HG02642 (cell line): Measurements from ENCODE around the gene ARTN.

ENCODE experiments used
- ATAC-seq: cut with Tn5 transposase; IDR thresholded peaks from one replicate; pipeline ENCODE4 v1.9.1; 2021; ENCODE audit warnings: mild to moderate bottlenecking; ENCODE audit not compliant: unreplicated experiment, poor library complexity

The ARTN gene

DNA sequence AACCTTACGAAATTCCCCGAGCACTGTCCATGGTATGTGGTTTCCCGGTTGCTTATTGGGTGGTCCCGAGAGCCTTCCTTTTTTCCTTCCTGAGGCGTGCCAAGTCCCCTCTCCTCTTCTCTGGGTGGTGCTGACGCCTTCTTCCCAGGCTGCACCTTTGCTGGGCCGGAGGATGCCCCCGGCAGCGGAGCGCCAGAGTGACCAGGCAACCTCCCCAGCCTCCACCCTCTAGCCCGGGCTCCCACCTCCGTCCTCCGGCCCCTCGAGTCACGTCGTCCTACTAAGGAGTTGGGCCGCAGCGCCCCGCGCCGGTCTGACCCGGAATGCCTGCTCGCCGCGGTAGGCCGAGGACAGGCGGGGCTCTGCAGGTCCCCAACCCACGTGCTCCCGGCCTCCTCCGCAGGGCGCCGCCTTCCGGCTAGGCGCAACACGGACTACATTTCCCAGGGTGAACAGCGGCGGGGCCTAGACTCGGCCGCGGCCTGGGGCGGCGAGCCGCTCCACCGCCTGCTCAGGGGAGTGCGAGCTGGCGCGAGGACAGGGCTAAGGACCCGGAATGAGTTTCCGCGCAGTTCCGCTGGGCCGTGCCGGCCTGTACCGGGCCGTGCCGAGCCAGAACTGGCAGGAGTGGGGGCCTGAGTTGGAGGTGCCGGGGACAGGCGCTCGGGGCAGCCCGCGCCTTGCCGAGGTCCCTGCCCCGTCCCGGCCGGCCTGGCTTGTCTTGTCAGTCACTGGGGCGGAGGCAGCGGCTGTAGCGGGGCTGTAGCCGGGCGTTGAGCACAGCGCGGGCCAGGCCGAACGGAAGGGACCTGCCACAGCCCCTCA is 12.8 kb downstream of the ARTN start, which contains the start of gene IPO13:
TSS of gene IPO13 (plus strand) at position 715 of the 825 bp plus-strand sequence. CDS start 651 bp downstream, outside the sequence.
- peak; percentile 92 for ATAC-seq

DNA sequence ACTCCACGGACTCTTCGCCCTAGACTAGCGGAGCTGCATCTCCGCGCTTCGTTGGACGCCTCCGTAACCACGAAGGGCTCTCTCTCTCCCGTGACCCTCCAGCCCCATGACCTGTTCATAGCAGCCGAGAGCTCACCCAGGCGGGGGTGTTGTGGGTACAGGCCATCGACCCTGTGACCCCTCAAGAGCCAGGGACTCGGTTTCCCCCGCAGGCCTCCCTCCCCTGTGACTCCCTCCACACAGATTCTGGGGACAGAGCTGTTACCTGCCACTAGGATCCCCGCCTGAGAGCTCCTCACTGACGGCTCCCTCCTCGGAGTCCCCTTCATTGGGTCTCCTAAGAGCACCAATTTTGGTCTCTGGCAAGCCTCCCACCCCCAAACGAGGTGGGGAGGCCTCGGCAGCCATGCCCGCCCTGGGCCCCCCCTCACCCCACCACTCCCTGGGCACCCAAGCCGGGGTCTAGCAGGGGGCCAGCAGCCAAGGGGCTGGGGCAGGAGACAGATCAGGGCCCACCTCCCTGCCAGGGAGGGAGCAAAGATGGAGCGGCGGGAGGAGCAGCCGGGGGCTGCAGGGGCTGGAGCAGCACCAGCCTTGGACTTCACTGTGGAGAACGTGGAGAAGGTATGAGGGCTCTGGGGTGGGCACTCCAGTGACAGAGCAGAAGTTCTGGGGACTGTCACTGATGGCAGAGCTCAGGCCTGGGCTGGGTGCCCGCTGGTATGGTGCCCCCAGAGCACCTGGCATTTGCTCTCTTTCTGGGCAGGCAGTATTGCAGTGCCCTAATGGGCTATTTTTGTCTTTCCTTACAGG is 13.7 kb downstream of the ARTN start:
- peak; percentile 2 for ATAC-seq

DNA sequence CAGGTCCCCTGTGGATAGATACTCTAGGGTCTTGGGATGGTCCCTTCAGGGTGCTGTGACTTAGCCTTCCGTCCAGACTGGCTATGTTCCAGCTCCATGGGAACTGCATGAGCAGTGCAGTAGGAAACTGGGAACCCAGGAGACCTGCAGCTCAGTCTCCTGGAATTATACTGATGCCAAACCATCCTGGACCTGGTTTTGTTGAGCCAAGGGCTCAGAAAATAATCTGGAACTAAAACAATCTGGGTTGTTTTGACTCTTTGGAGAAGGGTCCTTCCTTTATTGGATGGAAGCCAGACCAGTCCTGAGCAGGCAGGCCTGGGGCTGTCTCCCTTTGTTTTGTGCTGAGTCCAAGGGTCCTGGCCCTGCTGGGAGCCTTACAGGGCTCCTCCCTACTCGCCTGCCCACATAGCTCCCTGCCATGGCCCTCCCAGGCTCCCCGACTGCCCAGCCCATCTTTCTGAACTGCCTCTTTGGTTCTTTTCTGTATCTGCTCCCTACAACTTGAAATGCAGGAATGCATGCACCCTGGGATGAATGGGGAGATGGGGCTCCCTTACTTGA is 14.4 kb downstream of the ARTN start:
- no peak for ATAC-seq

DNA sequence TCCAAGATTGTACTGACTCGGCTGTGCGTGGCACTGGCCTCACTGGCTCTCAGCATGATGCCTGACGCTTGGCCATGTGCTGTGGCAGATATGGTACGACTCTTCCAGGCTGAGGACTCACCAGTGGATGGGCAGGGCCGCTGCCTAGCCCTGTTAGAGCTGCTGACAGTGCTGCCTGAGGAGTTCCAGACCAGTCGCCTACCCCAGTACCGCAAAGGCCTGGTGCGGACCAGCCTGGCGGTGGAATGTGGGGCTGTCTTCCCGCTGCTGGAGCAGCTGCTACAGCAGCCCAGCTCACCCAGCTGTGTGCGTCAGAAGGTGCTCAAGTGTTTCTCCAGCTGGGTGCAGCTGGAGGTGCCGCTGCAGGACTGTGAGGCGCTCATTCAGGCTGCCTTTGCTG is 16.1 kb downstream of the ARTN start:
- ATAC-seq, result no peak

DNA sequence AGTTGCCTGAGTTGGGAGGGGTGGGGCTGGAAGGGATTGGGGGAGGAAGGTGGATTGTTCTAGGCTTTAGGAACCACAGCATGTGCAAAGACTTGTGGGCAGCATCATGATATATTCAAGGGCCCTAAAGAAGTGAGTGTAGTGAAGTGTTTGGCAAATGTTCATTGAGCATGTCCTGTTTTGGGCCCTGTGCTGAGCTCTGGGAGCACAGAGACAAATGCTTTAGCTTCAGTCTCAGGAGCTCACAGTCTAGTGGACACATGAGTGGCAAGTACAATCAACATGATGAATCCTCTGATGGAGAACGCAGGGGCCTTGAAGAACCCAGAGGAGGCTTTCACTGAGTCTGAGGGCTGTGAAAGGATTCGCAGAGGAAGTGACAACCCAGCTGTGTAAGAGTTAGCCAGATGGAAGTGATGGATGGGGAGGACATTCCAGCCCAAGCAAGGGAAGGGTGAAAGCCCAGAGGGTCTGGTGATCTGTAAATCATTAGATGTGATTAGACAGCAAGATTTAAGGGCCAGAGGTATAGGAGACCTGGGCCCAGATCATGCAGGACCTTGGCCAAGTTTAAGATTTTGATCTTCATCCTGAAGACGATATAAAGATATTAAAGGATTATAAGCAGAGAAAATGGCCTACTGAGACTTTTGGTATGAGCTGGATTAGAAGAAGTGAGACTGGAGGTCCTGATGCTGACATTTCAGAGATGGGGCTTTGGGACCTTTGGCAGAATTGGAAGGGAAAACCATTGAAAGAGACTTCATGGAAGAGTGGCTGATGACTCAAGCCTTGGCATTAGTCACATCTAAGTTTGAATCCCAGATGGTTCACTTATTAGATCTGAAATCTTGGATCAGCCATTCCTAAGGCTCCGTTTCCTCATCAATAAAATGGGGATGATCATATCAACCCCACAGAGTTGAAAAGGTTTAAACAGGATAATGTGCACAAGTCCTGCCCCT is 17.7 kb downstream of the ARTN start:
- ATAC-seq, result no peak

DNA sequence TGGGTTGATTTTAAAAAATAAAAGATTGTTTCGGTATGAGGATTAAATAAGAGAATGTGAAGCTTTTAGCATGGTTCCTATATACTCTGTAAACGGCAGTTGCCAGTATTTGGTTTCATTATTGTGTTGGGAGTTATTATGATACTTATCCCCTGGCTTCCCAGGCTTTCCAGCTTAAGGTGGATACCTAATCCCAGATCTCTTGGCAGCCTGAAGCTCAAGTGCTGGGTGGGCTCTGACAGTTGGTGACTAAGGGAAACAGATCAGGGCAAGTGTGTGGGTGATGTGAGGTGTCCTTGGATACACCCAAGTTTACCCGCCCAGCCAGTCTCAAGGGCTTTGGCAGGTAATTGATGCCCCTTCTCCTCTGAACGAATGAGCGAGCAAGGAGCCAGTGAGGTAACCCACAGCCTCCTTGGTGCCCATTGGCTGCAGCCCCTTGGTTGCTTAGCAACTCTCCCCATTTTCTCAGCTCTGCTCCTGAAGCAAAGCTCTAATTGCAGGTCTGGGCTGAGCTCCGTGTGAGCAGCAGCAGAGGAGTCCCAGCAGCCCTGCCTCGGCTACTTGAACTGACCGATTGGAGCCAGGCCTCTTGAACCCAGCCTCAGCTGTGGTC is 19.2 kb downstream of the ARTN start:
- no peak for ATAC-seq

DNA sequence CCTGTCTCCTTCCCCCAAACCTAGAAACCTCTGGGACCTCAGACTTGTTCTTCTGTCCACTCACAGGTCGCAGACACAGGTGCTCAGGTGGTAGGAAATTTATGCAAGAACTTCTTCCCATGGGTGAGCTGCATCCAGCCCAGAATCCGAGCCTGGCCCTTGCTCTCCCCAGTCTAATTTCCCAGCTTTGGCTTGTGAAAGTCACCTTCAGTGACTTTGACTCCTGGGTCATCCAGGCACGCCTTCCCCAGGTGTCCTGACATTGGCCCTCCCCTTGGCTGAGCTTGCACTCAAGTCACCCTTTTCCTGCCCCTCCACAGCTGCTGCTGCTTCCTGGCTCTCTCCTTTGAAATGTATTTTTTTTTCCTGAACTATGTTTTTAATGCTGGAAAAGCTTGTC is 19.8 kb downstream of the ARTN start:
- ATAC-seq, result no peak

DNA sequence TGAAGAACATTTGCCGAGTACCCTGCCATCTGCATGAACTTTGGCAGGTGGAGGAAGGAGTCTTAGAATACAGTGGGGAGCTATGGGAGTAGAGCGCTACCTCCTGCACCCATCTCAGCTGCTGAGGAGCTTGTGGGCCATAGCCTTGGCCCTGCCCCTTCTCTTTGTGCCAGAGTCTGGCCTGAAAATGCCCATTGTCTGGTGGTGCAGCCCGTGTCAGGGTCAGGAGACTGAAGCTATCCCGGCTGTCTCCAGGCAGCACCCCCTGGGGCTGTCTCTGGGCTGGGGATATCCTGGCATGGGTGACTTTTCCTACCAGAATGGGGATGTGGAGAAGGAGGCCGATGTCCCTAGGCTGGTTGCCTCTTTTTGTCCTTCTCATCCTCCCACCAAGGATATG is 20.4 kb downstream of the ARTN start:
- ATAC-seq, result no peak

DNA sequence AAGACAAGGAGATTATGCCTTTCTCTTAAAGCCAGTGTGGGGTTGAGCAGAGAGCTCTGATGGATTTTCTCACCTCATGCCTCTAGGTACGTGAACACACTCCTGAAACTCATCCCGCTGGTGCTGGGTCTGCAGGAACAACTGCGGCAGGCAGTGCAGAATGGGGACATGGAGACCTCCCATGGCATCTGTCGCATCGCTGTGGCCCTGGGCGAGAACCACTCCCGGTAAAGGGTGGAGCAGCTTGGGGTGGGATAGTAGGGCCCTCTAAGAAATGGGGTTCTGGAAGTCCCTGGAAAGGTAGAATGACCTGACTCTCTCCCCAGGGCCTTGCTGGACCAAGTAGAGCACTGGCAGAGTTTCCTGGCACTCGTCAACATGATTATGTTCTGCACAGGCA is 22.6 kb downstream of the ARTN start:
- no peak for ATAC-seq

DNA sequence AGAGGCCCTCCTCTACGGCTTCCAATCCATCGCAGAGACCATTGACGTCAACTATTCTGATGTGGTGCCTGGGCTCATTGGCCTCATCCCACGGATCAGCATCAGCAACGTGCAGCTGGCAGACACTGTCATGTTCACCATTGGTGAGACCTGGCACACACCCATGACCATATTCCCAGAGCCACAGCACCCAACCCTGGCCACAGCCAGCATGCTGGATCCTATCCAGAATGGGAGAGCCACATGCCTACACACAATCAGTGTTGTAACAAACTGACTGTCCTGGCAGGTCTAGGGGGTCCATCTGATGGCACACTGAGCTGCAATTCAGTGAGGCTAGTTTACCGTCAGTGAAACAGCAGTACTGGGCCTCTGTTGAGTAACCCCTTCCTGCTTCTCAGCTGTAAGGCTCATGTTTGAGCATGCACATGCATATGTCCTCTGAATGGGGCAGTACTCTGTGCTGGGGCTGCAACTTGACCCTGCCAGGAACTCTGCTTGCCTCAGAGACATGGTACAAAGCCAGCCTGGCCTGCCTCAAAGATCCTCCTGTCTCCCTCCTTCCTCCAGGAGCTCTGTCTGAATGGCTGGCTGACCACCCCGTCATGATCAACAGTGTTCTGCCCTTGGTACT is 23.9 kb downstream of the ARTN start:
- ATAC-seq, result no peak

DNA sequence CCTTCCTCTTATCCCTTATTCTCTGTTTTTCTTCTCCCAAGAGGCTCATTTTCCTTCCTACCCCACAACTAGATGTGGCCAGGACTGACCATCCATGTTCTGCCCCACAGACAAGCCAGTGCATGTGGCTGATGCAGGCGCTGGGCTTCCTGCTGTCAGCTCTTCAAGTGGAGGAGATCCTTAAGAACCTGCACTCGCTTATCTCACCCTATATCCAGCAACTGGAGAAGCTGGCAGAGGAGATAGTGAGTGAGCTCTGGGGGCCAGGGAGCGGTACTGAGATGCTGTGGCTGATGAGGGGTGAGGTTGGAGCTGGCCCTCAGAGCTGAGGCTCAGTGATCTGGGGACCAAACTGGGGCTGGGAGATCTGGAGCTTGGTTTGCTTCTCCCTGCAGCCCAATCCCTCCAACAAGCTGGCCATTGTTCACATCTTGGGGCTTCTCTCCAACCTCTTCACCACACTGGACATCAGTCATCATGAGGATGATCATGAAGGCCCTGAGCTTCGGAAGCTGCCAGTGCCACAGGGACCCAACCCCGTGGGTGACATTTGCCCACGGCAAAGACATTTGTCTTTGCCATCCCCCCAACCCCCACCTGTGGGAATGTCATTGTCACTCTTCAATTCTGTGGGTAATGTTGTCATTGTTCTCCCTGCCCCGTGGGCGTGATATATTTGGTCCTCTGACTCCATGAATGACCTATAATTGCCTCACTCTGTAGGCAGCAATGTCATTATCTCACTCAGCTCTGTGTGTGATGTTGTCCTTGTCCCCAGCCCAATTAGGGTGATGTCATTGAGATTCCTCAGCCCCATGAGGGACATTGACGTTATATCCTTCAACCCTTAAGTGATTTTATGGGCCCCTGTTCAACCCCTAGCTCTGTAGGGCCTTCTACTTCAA is 25.0 kb downstream of the ARTN start:
- no peak for ATAC-seq

DNA sequence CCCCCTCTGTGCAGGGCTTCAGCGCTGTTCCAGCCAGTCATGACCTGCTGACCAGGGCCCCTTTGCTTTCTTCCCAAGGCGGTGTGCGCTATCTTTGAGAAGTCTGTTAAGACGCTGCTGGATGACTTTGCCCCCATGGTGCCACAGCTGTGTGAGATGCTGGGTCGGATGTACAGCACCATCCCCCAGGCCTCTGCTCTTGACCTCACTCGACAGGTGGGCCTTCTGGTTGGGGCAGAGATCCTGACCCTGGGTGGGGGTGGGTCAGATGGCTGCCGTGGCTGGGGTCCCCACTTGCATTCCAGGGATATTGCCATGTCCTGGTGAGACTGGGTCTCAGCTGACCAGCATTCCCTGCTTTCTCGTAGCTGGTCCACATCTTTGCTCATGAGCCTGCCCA is 27.2 kb downstream of the ARTN start:
- no peak for ATAC-seq

DNA sequence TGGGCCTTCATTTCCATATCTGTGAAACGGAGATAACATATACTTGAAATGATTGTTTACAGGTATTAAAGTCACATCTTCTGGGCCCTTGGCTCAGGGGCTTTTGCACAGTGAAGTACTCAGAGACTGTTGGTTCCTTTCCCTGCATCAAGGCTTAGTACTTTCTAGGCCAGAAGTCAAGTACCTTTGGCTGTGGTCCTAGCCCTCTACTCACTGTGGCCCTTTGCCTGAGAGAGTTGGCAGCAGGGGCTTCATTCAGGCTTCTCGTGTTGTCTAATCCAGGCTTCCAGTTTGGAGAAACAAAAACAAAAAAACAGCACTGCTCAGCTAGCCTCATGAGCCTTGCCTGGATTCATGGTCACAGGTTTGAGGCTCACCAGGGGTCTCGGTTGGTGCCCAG is 28.1 kb downstream of the ARTN start:
- no peak for ATAC-seq

DNA sequence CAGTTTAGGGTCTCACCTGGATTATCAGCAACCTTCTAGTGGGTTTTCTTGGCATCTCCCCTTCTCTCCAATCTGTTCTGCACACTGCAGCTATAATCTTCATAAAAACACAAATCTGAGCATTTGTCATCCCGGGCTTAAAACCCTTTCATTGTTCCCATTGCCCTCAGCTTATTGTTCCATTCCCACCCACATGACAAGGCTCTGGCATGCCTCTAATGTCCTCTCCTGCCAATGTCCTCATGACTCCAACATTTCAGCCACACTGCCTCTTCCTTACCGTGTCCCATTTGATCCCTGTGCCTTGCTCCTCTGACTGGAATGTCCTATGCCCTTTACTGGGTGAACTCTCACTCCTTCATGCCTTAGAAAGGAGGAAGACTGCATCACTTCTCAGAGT is 28.7 kb downstream of the ARTN start:
- no peak for ATAC-seq

DNA sequence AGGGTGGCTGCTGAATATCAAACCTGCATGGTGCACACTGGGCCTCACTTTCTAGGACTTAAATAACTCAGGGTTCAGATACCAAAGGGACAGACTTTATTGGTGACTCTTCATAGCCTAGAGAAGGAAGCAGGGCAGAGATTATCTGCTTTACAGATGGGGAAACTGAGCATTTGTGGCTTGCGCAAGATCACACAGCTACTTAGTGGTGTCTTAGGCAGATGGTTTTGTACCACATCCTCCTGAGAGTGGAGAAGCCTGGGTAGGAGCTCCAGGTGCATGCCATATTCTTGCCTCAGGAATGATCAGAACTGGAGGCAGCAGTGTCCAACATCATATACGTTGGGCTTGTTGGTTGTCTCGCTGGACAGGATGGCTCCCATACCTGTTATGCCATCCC is 29.4 kb downstream of the ARTN start:
- ATAC-seq, result no peak

DNA sequence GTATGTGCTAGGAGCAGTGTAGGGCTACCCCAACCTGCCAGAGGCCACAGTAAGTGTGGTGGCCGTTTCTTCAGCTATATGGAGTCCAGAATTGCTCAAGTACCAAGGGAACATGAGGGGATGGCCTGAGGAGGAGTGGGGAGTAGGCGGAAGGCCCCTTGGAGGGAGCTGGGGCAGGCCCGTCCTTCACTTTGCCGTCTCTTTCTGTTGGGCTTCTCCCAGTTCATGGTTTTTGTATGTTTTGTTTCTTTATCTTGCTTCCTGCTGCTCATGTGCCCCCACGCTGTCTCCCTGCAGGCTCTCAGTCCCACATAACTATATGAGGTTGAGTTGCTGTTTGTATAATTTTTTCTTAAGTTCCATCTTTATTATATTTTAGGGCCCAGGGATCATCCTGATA is 30.3 kb downstream of the ARTN start:
- no peak for ATAC-seq

DNA sequence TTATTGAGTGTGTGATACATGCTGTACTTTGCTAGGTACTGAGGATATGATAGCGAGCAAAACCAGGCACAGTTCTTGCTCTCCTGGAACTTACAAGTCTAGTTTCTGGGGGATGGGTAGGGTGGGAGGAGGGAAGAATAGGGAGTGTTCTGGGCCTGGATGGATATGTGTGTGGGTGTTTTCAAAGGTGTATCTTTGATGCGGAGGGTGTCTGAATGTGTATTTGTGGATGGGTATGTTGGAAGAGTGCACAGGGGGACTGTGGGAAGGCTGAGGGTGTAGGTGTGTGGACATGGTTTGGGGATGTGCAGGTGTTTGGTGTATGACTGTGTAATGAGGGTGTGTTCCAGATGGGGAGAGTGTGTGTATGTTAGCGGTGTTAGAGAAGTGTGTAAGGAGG is 31.7 kb downstream of the ARTN start:
- no peak for ATAC-seq

DNA sequence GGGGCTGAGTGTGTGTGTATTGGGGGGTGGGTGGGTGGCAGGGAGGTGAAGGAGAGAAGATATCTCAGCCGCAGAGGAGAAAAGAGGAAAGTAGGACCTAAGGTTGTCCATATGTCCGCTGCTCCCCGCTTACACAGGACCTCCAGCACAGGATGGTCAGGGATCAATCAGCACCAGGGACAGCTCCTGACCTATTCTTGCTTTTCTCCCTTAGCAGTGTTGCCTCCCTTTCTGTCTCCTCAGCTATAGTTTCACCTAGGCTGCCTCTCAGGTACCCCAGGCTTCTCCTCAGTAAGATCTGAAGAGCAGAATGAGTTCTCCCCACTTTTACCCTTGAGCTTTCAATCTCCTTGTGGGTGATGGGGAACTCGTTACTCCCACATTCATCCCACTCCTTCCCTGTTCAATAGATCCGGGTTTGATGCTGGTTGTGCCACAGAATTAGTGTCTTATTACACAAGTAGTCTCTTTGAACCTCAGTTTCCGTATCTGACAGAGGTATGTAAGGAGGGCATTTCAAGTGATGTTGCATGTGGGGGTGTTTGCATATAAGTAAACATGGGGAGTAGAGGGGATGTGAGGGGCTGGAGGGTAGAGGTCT is 34.8 kb downstream of the ARTN start:
- ATAC-seq, result no peak
